HG03565 (cell line): ENCODE measurements around the gene SCGB2A2.

Source experiments
- ATAC-seq: cut with Tn5 transposase; IDR thresholded peaks from one replicate; pipeline ENCODE4 v1.9.1; 2021; ENCODE audit warnings: mild to moderate bottlenecking, moderate library complexity; ENCODE audit not compliant: unreplicated experiment

The SCGB2A2 gene

DNA sequence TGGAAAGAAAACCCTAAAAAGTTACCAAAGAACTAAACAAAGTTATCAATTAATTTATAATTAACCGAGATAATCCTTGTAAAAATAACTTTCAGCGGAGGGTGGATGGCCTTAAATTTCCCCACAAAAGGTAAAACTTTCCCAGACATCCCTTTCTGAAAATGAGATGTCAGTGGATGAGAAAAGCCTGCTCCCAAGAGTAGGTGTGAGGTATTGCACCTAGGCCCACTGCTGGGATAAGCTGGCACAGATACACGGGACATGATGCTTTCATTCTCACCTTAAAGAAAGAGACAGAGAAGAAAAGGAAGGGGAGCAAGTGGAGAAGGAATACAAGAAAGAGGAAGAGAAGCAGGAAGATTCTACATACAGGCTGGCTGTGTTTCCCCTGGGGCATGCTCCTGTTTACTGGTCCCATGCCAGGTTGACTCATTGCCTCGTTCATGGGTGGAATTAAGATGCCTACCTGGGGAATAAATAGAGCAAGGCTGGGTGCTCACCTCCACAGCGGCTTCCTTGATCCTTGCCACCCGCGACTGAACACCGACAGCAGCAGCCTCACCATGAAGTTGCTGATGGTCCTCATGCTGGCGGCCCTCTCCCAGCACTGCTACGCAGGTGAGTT lies at the start of gene SCGB2A2:
Gene SCGB2A2, plus strand, starts transcription at position 505 of the 625 bp plus-strand sequence. Its CDS starts 59 bp downstream, at position 564.
- ATAC-seq: no peak

DNA sequence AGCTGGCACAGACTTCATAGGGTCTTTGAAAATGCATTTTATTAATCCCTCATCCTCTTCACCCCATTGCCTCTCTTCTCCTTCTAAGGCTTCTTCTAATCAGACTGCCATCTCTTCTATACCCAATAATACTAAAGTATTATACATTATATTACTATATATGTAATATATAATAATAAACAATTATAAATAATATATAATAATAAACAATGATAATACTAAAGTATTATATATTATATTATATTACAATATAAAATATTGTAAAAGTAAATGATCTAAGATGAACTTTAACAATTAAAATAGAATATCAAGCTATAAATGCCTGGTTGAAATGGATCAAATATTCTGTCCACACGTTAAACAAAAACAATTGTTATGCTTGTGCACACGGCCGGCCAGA lies 48.5 kb upstream of the SCGB2A2 start:
- ATAC-seq: no peak

DNA sequence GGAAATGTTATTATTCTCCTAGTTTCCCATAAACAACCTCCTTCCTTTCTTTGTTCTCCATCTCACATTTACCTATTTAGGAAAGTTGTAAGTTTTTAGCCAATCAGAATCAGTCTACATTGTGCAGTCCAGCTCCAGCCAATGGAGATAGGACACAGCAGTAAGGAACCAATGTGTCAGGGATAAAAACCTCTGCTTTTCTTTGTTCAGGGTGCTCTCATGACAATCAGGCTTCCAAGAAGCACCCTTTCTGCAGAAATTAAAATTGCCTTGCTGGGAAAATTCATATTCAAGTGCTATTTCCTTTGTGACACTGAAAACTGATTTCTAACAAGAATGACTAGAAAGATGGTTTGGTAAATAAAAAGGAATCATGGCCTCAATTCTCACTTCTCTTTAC lies 46.9 kb upstream of the SCGB2A2 start:
- no peak for ATAC-seq

DNA sequence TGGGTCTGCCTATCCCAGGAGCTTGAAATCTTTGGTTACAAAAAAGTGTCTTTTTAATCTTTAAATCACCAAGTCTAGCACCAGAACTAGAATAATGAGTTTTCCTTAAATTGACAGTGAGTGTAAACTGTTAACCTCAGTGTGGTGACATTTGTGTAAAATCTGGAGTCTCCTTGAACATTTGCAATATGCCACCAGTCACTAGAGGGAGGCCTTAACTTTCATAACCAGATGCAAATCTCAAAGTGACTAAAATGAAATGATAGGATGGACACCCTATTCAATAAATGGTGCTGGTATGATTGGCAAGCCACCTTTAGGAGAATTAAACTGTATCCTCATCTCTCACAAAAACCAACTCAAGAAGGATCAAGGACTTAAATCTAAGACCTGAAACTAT lies 36.2 kb upstream of the SCGB2A2 start:
- ATAC-seq: no peak

DNA sequence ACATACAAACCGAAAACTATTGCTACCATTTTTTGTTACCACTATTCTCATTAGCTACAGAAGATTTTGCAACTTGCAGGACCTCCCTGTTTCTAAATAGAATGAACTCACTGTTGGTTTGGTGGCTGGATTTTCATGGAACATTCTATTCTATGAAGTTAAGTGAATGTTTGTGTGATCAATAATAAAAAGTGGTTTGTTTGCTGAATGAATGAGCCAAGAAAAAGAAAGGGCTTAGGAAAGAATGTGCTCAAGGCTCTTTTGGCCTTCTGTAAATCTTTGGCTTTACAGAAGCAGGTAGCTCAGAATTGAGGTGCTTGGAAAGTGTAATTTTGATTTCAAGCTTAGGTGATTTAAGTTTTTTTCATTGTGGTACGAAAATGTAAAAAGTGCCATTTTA lies 33.8 kb upstream of the SCGB2A2 start:
- ATAC-seq: no peak

DNA sequence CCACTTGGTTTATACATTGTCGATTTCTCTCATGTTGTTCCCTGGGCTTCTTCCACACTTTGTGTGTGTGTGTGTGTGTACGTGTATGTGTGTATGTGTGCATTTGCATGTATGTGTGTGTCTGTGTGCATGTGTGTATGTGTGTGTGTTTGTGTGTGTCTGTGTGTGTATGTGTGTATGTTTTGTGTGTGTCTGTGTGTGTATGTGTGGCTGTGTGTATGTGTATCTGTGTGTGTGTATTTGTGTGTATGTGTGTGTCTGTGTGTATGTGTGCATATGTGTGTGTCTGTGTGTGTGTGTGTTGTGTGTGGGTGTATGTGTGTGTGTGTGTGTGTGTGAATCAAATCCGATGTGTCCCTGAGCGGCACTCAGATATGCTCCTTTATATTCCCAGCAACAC lies 32.5 kb upstream of the SCGB2A2 start:
- ATAC-seq: no peak

DNA sequence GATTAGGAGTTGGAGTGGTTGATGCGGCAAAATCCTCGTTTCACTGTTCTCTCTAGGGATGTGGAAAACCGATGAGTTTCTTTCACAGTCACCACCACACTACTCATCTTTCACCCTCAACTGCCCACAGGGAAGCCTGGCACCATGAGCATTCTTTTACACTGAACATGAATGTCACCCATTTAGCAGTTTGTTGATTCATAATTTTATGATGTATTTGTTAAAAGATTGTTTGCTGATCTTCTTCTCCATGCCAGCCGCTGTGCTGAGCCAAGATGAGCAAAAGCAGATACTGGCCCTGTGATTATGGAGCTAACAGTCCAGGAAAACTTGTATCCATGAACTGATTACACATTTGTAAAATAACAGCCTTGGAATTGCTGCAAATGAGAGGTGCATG lies 31.8 kb upstream of the SCGB2A2 start:
- no peak for ATAC-seq

DNA sequence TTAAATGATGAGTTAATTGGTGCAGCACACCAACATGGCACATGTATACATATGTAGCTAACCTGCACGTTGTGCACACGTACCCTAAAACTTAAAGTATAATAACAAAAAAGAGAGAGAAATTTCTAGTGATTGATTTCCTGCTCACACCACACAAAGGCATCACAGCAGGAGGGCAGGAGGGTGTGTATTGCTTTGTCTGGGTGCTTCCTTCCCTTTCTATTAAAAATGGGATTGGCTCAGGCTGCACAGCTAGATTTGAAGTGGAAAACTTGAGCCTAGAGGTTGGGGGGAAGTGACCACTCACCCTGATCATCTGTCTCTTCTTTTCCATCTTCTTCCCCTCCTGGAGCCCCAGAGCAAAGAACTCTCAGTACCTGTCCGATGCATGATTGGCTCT lies 28.9 kb upstream of the SCGB2A2 start:
- no peak for ATAC-seq

DNA sequence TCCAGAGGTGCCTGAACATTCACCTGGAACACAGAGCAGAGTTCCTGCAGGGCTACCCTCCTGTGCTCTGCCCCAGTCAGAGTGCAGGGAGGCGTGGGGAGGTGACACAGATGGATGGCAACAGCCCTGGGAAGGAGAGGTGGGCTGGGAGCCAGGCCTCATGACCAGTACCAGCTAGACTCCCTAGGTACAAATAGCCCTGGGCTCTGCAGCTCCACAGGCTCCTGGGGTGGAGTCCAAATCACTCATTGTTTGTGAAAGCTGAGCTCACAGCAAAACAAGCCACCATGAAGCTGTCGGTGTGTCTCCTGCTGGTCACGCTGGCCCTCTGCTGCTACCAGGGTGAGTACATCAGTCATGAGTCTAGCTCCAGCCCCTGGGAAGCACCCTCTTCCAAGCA lies 27.9 kb upstream of the SCGB2A2 start, which contains the start of gene SCGB1D2:
Gene SCGB1D2, plus strand, starts transcription at position 219 of the 400 bp plus-strand sequence. Its CDS starts 69 bp downstream, at position 288.
- ATAC-seq: no peak

DNA sequence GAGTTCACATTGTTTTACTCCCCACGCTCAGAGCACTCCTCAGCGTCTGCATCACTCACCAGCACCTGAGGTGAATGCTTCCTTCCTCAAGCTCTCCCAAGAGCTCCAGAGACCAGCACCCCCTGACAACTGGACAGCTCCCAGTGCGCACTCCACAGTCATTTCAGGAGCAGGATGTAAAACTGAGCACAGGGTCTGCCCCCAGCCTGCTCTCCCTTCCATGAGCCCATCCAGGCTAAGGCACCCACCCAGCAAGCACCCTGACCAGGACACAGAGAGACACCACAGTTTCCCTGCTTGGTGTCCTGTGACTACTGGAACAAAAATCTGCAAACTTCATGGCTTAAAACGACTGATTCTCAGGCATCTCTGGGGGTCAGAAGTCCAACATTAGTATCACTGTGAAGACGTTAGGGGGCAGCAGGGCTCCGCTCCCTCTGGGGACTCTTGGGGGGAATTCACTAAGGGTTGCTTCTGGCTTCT lies 24.6 kb upstream of the SCGB2A2 start:
- no peak for ATAC-seq

DNA sequence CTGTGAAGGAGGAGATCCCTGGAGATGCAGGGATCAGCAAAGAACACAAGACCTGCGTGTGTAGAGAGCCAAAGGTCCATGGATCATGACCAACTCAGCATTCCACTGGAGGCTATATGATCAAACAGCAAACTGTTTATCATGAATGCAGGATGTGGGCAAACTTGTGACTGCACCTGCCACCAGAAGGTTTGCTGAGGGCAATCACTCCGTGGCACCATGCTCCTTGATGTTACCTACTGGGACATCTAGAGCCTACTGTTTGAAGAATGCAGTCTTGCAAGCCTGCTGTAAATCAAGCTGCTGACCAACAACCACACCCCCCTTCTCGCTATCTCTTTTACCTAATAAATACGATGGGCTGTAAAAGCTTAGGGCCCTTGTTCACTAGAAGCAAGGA lies 18.3 kb upstream of the SCGB2A2 start:
- ATAC-seq: no peak

DNA sequence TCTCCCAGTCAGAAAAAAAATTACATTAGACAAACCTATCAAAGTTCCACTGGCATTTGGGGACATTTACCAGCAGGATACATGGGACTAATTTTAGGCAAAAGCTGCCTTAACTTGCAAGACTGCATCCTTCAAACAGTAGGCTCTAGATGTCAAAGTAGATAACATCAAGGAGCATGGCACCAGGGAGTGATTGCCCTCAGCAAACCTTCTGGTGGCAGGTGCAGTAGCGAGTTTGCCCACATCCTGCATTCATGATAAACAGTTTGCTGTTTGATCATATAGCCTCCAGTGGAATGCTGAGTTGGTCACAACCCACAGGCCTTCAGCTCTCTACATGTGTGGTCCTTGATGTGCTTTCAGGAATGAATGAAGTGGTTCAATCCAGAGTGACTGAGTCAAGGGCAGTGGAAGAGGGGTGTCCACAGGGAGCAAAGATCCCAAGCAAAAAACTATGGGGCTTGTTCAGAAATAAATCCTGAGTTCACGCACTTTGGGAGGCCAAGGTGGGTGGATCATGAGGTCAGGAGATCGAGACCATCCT lies 15.9 kb upstream of the SCGB2A2 start:
- ATAC-seq: no peak

DNA sequence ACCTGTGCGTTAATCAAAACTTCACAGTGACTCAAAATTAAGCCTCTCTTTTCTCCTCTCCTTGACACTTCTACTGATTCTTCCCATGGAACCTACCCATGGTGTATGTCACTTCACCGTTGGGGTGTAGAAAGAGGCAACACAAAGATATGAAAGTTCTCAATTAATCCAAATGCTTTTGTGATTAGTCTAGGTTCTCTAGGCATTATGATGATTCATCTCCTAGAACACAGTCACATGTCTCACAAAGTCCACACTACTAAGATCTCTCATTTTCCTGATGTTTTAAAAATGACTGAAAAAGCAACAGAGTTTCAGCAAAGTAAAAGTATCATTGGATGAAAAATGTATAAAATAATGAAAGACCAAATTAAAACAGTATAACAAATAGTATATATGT lies 13.7 kb upstream of the SCGB2A2 start:
- no peak for ATAC-seq

DNA sequence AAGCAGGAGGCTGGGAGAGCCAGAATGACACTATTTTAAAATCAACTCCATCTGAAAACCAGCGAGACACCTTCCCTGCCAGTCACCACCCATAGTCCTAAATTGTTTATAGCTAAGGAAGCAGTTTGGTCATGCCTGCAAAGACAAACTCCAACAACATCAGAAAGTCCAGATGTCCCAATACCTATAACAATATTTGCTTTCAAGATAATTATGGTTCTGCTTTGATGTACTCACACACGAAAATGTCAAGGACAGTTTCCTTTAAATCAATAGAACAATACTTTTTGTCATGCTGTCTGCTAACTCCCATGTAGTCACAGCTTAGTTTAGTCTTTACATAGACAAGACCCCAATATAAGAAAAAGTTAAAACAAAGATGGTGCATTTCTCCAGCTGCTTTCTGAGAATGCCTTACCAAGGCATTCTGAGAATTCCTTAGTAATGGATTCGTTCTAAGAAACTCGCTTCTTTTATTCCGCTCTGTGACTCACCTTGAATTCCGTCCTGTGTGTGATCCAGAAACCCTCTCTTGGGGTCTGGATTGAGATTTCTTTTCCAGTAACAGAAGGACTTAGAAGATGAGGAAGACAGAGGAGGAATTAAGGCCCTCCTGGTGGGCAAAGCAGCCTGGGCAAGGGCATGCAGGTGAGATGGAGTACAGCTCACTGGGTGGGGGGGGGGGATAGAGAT lies 9.6 kb upstream of the SCGB2A2 start:
- no peak for ATAC-seq

DNA sequence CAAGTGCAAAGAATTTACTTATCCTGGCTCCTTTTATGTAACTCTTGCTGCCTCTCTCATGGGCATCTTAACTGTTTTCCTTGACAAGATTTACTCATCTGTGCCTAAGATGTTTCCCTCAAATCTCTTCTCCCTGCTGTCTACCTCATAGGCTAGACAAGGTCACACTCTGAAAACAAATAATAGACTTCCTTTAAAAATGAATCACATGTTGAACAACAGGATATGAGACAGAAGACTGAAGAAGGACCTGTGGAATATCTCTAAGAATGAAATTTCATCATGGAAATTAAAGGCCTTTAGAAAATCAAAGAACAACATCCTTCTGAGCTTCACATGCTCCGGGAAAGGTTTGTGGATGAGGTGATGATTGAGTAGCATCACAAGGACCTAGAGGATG lies 6.0 kb upstream of the SCGB2A2 start:
- ATAC-seq: no peak

DNA sequence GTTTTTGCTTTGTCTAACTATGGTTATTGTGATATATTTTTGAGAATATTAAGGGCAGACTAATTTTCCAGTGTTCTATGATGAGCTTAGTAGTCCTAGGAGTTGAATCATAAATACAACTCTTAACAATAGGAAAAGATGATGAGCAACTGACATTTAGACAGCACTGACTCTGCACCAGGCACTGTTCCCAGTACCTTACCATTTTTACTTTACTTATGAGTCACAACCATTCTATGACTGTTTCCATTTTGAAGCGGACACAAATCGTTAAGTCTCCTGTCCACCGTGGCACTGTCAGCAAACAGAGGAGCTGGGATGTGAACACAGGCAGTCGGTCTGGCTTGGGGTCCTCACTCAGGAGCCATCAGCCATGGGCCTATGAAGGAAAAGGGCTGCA lies 3.4 kb upstream of the SCGB2A2 start:
- no peak for ATAC-seq

DNA sequence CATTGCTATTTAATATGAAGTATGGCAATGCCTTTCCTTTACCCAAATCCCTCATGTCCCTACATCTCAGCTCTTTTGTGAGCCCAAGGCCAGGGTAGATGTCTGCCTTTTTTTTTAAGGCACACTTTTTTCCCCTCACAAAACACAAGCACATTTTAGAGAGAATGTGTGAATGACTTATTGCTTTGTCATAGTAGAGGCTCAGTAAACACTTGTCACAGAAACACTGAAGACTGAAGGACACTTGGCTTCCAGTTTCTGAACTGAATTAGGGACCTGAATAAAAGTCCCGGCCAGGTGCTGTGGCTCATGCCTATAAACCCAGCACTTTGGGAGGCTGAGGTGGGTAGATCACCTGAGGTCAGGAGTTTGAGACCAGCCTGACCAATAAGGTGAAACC lies 2.9 kb upstream of the SCGB2A2 start:
- ATAC-seq: no peak

DNA sequence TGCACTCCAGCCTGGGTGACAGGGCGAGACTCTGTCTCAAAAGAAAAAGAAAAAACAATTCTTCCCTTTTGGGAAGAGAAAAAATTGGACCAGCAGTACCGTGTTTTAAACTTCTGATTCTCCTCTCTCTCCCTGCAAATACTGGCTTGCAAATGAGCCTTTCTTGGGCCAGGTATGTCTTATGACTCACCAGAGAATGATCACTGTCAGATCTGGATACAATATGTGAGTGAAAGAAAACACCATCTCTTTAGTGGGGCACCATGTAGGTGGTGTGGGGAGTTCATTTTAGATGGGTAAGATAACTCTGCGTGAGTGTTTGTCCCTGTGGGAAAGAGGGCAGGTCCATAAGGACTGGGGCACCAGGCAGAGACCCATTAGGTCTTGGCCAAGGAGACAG lies 2.4 kb upstream of the SCGB2A2 start:
- ATAC-seq: no peak

DNA sequence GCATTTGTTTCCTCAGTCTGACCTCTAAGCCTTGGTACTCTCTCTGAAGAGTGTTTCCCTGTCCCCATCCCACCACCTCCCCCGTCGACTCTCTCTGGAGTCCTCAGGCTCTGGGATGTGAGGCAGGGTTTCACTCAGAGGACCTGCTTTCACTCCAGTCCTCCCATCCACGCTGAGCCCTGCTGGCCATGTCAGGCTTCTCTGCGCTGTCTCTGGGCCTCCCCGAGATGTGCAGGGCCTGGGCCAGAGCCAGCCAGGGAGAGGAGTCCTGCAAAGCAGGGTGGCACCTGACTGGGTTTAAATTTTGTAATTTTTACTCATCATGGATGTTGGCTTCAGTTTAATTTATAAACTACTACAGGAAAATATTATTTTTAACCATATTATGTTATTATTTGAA lies 3.3 kb downstream of the SCGB2A2 start:
- no peak for ATAC-seq

DNA sequence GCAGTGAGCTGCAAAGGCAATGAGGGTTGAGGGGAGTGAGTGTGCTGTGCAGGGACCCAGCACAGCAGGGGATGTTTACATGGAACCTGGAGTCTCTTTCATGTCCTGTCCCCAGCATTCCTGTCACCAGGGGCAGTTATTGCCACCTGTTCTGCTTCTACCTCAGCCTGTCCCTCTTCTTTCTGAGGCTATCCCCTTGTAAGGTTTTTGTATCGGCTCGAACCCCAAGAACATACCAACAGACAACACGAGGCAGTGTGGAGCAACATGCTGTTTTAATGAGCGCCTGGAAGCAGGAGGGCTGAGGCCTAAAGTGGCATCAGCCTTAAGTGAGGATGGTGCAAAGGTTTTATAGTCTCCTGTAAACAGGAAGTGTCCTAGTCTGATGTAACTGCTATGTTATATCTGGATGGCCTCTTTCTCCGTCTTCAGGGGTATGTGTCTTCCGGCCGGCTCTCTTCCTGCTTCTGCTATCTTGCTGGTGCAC lies 3.9 kb downstream of the SCGB2A2 start:
- ATAC-seq: no peak

DNA sequence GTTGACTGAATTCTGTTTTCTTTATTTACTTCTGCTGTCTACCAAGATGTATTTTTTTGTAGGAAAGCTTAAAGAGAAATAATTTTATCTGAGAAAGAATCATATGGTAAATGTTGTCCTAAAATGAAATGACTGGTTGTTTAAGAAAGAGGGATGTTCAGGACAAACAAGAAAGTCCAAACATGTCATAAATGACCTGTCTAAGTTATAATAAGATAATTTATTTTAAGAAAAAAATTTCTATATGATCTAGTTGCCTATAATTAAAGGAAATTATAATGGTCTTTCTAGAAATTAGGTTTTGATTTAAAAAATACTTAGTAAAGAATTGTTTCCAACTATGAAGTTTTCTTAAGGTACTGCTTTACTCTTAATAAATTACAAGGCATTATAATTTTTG lies 10.5 kb downstream of the SCGB2A2 start:
- no peak for ATAC-seq

DNA sequence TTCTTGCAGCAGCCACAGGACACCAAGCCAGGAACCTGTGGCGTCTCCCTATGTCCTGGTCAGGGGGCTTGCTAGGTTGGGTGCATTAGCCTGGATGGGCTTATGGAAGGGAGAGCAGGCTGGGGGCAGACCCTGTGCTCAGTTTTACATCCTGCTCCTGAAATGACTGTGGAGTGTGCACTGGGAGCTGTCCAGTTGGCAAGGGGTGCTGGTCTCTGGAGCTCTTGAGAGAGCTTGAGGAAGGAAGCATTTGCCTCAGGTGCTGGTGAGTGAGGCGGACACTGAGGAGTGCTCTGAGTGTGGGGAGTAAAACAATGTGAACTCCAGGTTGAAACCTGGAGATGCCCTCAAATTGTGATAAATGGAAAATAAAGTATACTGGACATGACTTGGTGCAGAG lies 25.5 kb downstream of the SCGB2A2 start:
- no peak for ATAC-seq
